ENCODE data around the gene PROB1.

The PROB1 gene

DNA sequence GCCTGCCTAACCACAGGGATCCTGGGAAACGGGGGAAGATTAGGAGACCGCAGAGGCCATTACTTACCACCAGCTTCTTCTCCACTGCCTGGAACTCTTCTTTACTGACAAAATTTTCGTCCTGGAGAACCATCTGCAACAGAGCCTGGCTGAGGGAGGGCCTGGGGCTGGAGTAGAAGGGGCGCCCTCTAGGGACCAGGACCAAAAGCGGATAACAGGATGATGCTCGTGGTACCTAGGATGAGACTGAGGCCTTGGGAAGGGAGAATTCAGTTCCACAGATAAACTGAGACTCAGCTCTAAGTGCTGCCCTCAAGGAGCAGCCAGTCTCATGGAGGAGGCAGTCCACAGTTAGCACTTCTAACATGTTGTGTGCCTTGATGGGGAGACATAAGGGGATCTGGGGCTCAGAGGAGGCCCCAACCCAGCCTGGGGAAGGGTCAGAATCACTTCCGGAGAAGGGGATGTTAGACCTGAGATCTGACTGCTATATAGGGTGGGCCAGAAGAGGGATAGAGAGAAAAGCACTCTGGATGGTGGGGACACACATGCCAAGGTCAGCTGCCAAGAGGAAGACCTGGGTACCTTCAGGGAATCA lies 7.8 kb upstream of the PROB1 start:
- no peak overlapping the region for H3K4me3 ChIP-seq (ENCODE audit: low read depth, low read length)
- TF ChIP-seq, protein P1, sequence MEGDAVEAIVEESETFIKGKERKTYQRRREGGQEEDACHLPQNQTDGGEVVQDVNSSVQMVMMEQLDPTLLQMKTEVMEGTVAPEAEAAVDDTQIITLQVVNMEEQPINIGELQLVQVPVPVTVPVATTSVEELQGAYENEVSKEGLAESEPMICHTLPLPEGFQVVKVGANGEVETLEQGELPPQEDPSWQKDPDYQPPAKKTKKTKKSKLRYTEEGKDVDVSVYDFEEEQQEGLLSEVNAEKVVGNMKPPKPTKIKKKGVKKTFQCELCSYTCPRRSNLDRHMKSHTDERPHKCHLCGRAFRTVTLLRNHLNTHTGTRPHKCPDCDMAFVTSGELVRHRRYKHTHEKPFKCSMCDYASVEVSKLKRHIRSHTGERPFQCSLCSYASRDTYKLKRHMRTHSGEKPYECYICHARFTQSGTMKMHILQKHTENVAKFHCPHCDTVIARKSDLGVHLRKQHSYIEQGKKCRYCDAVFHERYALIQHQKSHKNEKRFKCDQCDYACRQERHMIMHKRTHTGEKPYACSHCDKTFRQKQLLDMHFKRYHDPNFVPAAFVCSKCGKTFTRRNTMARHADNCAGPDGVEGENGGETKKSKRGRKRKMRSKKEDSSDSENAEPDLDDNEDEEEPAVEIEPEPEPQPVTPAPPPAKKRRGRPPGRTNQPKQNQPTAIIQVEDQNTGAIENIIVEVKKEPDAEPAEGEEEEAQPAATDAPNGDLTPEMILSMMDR (IDR thresholded peaks at IDR 0.05; ENCODE audit: low read depth, low read length, missing control alignments): peak; percentile 35
- DNase-seq (ENCODE audit: low read depth): no peak
- in situ Hi-C loops (cut with HindIII; ENCODE audit: low sequenced_read_pairs): no loop called here

- no peak overlapping the region for H3K4me3 ChIP-seq (ENCODE audit: low read depth, low read length)
- no peak for DNase-seq (ENCODE audit: low read depth)
- TF ChIP-seq, protein P1 (IDR thresholded peaks at IDR 0.05; ENCODE audit: low read depth, low read length, missing control alignments): no peak
- in situ Hi-C loops (cut with HindIII; ENCODE audit: low sequenced_read_pairs): no loop called here
Measured at GRCh38 chr5:139401546-139401945, 6.6 kb upstream of the PROB1 start.

DNA sequence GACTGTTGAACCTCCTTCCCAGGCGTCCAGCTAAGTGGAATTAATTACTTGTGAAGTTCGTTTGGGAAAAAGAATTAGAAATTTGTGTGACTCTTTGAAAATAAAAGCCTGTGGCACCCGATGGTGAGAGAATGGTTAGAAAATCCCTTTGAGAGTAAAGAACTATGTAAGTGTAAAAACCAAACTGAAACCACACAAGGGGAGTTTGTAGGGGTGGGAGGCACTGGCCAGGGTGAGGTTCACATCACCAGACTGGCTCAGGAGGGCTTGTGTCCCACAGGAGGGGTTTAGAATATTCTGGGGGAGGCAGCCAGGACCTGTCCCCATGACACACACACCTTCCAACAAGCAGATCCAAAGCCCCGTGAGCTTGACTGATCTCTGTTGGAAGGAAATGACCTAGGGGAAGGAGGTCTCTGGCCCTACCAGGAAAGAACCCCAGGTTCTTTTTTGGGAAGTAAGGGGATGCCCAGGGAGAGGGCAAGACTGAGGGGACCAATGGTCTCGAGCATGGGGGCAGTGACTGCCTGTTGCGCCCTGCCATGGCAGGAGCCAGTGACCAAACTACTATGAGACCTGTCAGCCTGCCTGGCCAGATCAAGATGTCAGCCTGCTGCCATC lies 4.7 kb upstream of the PROB1 start:
- TF ChIP-seq, protein P1 (IDR thresholded peaks at IDR 0.05; ENCODE audit: low read depth, low read length, missing control alignments): no peak
- no peak for DNase-seq (ENCODE audit: low read depth)
- no peak overlapping the region for H3K4me3 ChIP-seq (ENCODE audit: low read depth, low read length)
- in situ Hi-C loops (cut with HindIII; ENCODE audit: low sequenced_read_pairs): no loop called here

DNA sequence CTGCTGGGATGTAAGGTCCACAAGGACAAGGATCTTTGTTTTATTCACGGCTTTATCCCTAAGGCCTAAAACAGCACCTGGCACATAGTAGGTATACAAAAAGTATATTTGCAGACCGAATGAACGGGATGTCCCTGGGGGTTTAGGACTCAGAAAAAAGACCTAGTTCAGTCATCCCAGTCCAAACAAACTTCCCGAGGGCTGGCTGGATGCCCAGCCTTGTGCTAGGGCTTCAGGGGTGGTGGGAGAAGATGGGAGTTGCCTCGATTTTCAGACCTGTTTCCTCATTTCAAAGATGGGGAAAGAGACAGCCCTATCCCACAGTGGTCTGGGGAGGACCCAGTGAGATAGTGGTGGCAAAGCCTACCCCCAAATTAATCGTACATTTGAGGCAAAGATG lies 3.0 kb upstream of the PROB1 start:
- TF ChIP-seq, protein P1 (IDR thresholded peaks at IDR 0.05; ENCODE audit: low read depth, low read length, missing control alignments): no peak
- H3K4me3 ChIP-seq (ENCODE audit: low read depth, low read length): no peak overlapping the region
- no peak for DNase-seq (ENCODE audit: low read depth)
- in situ Hi-C loops (cut with HindIII; ENCODE audit: low sequenced_read_pairs): no loop called here

DNA sequence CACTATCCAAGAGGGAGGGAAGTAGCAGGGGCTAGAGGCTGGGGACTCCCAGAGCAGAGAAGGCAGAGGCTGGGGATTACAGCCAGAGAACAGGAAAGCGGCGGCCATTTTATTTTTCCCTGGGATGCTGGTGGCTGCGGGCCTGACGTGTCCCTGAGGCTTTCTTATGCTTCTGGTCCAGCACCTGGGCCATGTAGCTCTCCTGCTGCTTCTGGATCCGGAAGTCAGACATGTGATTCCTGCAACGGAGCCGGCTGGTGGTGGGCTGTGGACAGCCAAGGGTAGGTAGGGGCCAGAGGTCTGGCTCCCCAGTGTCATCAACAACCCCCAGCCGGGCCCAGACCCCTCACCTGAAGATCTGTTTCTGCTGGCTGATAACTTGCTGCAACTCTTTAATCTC lies 1.8 kb upstream of the PROB1 start:
- in situ Hi-C loops (cut with HindIII; ENCODE audit: low sequenced_read_pairs): no loop called here
- no peak for DNase-seq (ENCODE audit: low read depth)
- no peak overlapping the region for H3K4me3 ChIP-seq (ENCODE audit: low read depth, low read length)
- TF ChIP-seq, protein P1 (IDR thresholded peaks at IDR 0.05; ENCODE audit: low read depth, low read length, missing control alignments): no peak

DNA sequence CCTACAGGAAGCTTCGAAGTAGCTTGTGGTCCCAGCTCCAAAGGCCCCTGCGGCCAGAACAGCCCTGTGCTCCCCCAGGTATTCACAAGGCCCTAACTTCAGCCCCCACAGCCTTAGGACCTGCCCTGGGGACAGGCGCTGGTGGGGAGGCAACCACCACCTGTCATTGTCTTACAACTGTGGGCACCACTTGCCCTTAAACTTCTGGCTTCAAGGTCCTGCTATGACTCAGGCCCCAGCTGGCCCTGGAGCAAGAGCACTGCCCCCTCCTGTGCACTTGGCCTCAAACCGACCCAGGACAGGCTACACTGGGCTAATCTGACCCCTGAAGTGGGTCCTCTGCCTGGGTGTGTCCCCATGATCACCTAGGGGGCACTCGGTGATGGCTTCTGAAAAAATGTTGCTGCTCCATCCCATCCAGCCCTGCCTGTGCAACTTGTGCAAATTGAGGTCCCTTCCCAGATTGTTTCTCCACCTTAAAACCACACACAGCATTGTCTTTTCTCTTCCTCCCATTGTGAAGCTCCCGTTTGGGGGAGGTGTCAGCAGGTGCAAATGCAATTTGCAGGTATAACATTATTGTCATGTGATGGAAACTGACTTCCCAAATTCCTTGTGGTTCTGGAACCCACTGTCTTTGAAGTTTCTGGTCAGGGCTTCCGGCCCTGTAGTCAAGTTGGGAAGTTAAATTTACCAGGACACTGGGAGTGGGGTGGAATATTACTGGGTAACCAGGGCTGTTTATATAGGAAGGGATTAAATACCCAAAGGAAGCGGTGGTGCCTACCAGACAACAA lies 1.1 kb upstream of the PROB1 start:
- no peak for DNase-seq (ENCODE audit: low read depth)
- no peak overlapping the region for H3K4me3 ChIP-seq (ENCODE audit: low read depth, low read length)
- TF ChIP-seq, protein P1 (IDR thresholded peaks at IDR 0.05; ENCODE audit: low read depth, low read length, missing control alignments): no peak
- in situ Hi-C loops (cut with HindIII; ENCODE audit: low sequenced_read_pairs): no loop called here
